ENCODE results near the gene EVL.

DNA sequence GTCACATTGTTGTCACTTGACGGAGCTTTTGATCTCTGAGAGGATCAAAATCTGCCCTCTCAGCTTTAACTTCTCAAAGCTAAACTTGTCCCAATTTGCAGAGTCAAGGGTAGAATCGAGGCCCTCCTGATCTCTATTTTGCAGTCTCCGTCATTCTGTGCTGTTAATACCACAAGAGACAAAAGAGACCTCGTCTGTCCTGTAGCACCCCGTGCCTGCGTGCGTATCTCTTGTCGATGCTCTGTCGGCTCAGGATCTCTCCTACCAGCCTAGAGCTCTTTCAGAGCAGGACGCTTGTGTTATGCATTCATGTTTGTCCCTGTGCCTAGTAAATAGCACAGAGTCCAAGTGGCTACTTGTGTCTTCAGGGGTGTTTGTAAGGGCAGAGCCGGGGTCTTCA is 5.1 kb downstream of the EVL start:
- TF ChIP-seq GATA3 (IDR thresholded peaks at IDR 0.05; ENCODE audit: low read depth, low read length) (no peak), GATA2 (IDR thresholded peaks at IDR 0.05; ENCODE audit: low read depth, low read length) (no peak)
